ENCODE data around the gene SPPL2A. TPM values are rescaled to one million over a fixed set of nuclear protein-coding genes. Genes with fewer than 3 reads are reported as not detected.

SPPL2A gene
- total and polyA plus RNA-seq, 2 of the 13 experiments (the other 11 are each of a cell fraction or from before 2014, with no cell fraction given), result 80.5 to 105 TPM

GRCh38 chr15:50686469-50687301 is 78.8 kb downstream of the SPPL2A start, which contains the start of gene TRPM7 (continued):
- TF ChIP-seq ZNF503 (CRISPR knock-in tag; IDR thresholded peaks at IDR 0.05), result no peak
- TF ChIP-seq ZNF292 (CRISPR knock-in tag; IDR thresholded peaks at IDR 0.05; ENCODE audit: borderline replicate concordance, low read depth), result no peak; the same call in 1 of the 2 replicates
- TF ChIP-seq, protein P1, sequence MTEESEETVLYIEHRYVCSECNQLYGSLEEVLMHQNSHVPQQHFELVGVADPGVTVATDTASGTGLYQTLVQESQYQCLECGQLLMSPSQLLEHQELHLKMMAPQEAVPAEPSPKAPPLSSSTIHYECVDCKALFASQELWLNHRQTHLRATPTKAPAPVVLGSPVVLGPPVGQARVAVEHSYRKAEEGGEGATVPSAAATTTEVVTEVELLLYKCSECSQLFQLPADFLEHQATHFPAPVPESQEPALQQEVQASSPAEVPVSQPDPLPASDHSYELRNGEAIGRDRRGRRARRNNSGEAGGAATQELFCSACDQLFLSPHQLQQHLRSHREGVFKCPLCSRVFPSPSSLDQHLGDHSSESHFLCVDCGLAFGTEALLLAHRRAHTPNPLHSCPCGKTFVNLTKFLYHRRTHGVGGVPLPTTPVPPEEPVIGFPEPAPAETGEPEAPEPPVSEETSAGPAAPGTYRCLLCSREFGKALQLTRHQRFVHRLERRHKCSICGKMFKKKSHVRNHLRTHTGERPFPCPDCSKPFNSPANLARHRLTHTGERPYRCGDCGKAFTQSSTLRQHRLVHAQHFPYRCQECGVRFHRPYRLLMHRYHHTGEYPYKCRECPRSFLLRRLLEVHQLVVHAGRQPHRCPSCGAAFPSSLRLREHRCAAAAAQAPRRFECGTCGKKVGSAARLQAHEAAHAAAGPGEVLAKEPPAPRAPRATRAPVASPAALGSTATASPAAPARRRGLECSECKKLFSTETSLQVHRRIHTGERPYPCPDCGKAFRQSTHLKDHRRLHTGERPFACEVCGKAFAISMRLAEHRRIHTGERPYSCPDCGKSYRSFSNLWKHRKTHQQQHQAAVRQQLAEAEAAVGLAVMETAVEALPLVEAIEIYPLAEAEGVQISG (CRISPR knock-in tag; IDR thresholded peaks at IDR 0.05), result no peak; the same call in 1 of the 2 replicates
- no peak for TF ChIP-seq ISX (CRISPR knock-in tag; conservative IDR thresholded peaks at IDR 0.05)
- no peak for TF ChIP-seq ARNT (IDR thresholded peaks at IDR 0.05)
- TF ChIP-seq ZNF333 (CRISPR knock-in tag; IDR thresholded peaks at IDR 0.05; ENCODE audit: borderline replicate concordance), result no peak
- peak; percentile 73; the same call in 1 of the 2 replicates for TF ChIP-seq ZMAT3 (CRISPR knock-in tag; conservative IDR thresholded peaks at IDR 0.05)
- TF ChIP-seq MAFF (IDR thresholded peaks at IDR 0.05; ENCODE audit: low read depth, low read length), result peak; percentile 33; the same call in 1 of the 2 replicates
- no peak for TF ChIP-seq ZNF562 (CRISPR knock-in tag; IDR thresholded peaks at IDR 0.05; ENCODE audit: borderline replicate concordance)
- TF ChIP-seq POGZ (CRISPR knock-in tag; IDR thresholded peaks at IDR 0.05), result no peak
- TF ChIP-seq NCOA1 (CRISPR knock-in tag; IDR thresholded peaks at IDR 0.05), result no peak
- TF ChIP-seq ZNF556 (CRISPR knock-in tag; IDR thresholded peaks at IDR 0.05; ENCODE audit: borderline replicate concordance), result no peak; the same call in 1 of the 2 replicates
- peak; percentile 84; the same call in 1 of the 2 replicates for TF ChIP-seq ZNF776 (CRISPR knock-in tag; IDR thresholded peaks at IDR 0.05)
- TF ChIP-seq ZNF329 (CRISPR knock-in tag; IDR thresholded peaks at IDR 0.05; ENCODE audit: low read depth), result peak; percentile 70
- TF ChIP-seq ZBTB3 (CRISPR knock-in tag; IDR thresholded peaks at IDR 0.05; ENCODE audit: borderline replicate concordance, low read depth), result no peak
- peak; percentile 65 for TF ChIP-seq ZNF788 (CRISPR knock-in tag; IDR thresholded peaks at IDR 0.05; ENCODE audit: borderline replicate concordance)
- no peak for TF ChIP-seq ZBED4 (CRISPR knock-in tag; IDR thresholded peaks at IDR 0.05; ENCODE audit: borderline replicate concordance)
- TF ChIP-seq ZNF160 (CRISPR knock-in tag; IDR thresholded peaks at IDR 0.05), result peak; percentile 69; the same call in 1 of the 2 replicates
- no peak for TF ChIP-seq ZNF740 (CRISPR knock-in tag; IDR thresholded peaks at IDR 0.05)
- TF ChIP-seq DR1 (CRISPR knock-in tag; IDR thresholded peaks at IDR 0.05), result peak; percentile 36; the same call in 1 of the 2 replicates

Data from HepG2 (cell line).